GM12878 (cell line): ENCODE measurements around the gene SLC6A20. TPM values are rescaled to one million over a fixed set of nuclear protein-coding genes. Genes with fewer than 3 reads are reported as not detected.

ENCODE experiments used
- ATAC-seq: fragments of 200-7000 bp; cut with Tn5 transposase; 3 replicates; pipeline ENCODE4 v1.9.1; 2020; ENCODE audit warnings: mild to moderate bottlenecking, moderate library complexity
- BruUV-seq: library from RNA; stranded (reverse); fragments of 400-500 nt; replicated peaks from 2 replicates; lab custom pipeline; 2021; lab: Mats Ljungman, UMichigan
- CTCF ChIA-PET: fragments of 300-600 bp; sonication (Branson Sonifier 250); formaldehyde crosslinking; extraction: SDS; loops from one replicate; lab custom pipeline; 2021; ENCODE audit warnings: inconsistent platforms; lab: Yijun Ruan, JAX
- POLR2A ChIA-PET: fragments of 350-600 bp; formaldehyde crosslinking; extraction: SDS; loops from one replicate; lab custom pipeline; 2021; ENCODE audit warnings: inconsistent platforms; lab: Charles Lee
- RAD21 ChIA-PET: fragments of 300-600 bp; sonication (Branson Sonifier 250); formaldehyde crosslinking; loops from one replicate; lab custom pipeline; 2023; ENCODE audit warnings: antibody characterized with exemption; ENCODE audit not compliant: unreplicated experiment; lab: Charles Lee
- SMC1A ChIA-PET: fragments of 300-600 bp; sonication (Branson Sonifier 250); formaldehyde crosslinking; loops from one replicate; lab custom pipeline; 2023; ENCODE audit not compliant: unreplicated experiment, uncharacterized antibody; lab: Charles Lee
- DNase-seq: peaks from one replicate; pipeline ENCODE4 v3.0.0-alpha.2; 2011; ENCODE audit warnings: low read depth, low spot score
- FAIRE-seq: peaks from 3 replicates; lab custom pipeline; 2011; peaks lifted over from hg19 to GRCh38; lab: Jason Lieb, UNC
- H2AFZ ChIP-seq: 2 replicates; pipeline ENCODE4 v1.6.0; 2011; ENCODE audit warnings: low read depth, low read length, control low read depth; ENCODE audit not compliant: control insufficient read depth
- H3K27ac ChIP-seq: 2 replicates; pipeline ENCODE4 v1.5.1; 2011; ENCODE audit warnings: control low read depth; ENCODE audit not compliant: control insufficient read depth, insufficient read depth
- H3K27me3 ChIP-seq, 2 experiments: replicated peaks in 1 of 2; 2 replicates each; pipeline versions ENCODE4 v1.6.0 to v1.6.1; 2011; ENCODE audit warnings: low read length in 1 of 2; ENCODE audit not compliant: control insufficient read depth in 2 of 2, insufficient read depth in 2 of 2
- H3K36me3 ChIP-seq, 2 experiments: 2 replicates each; pipeline ENCODE4 v1.5.1; 2011; ENCODE audit warnings: low read length in 1 of 2; ENCODE audit not compliant: control insufficient read depth in 2 of 2, insufficient read depth in 2 of 2
- H3K4me1 ChIP-seq: 2 replicates; pipeline ENCODE4 v1.6.1; 2011; ENCODE audit warnings: mild to moderate bottlenecking, low read length, moderate library complexity, mixed read lengths; ENCODE audit not compliant: control insufficient read depth, insufficient read depth
- H3K4me2 ChIP-seq: 2 replicates; pipeline ENCODE4 v1.6.0; 2011; ENCODE audit warnings: control low read depth; ENCODE audit not compliant: control insufficient read depth, insufficient read depth
- H3K4me3 ChIP-seq: fragments of 200-600 bp; sonication (generic); 2 replicates; pipeline ENCODE4 v1.5.1; 2016
- H3K79me2 ChIP-seq: 2 replicates; pipeline ENCODE4 v1.6.0; 2011; ENCODE audit warnings: low read length; ENCODE audit not compliant: control insufficient read depth, insufficient read depth
- H3K9ac ChIP-seq: 2 replicates; pipeline ENCODE4 v1.8.0; 2011; ENCODE audit warnings: low read length, control low read depth, mixed read lengths; ENCODE audit not compliant: control insufficient read depth, insufficient read depth
- H3K9me3 ChIP-seq: replicated peaks from 3 replicates; pipeline ENCODE4 v1.5.1; 2011; ENCODE audit warnings: mild to moderate bottlenecking, low read length; ENCODE audit not compliant: control insufficient read depth, insufficient read depth
- H4K20me1 ChIP-seq: 2 replicates; pipeline ENCODE4 v1.6.0; 2011; ENCODE audit not compliant: control insufficient read depth, insufficient read depth
- ASH2L ChIP-seq: fragments of 300-600, 200-600 bp; sonication (generic); IDR thresholded peaks from 2 replicates; pipeline ENCODE4 v1.6.1; 2017; ENCODE audit warnings: low read depth, mild to moderate bottlenecking, borderline replicate concordance
- EGR1 ChIP-seq, 2 experiments: IDR thresholded peaks; 1 replicate in 1 of 2; 2 replicates in 1 of 2; pipeline ENCODE4 v1.6.1; 2011 to 2012; ENCODE audit warnings: low read depth in 2 of 2, low read length in 2 of 2, borderline replicate concordance in 1 of 2, mild to moderate bottlenecking in 1 of 2, moderate library complexity in 1 of 2
- ESRRA ChIP-seq: IDR thresholded peaks from 2 replicates; pipeline ENCODE4 v1.6.1; 2012; ENCODE audit warnings: mild to moderate bottlenecking, low read length, improper control_type of control experiment
- FOXK2 ChIP-seq: fragments of 450-650 bp; IDR thresholded peaks from 2 replicates; pipeline ENCODE4 v1.6.1; 2017; ENCODE audit warnings: mild to moderate bottlenecking, moderate library complexity
- MEF2A ChIP-seq: IDR thresholded peaks from 2 replicates; pipeline ENCODE4 v1.6.1; 2011; ENCODE audit warnings: low read depth, mild to moderate bottlenecking, low read length, moderate library complexity; ENCODE audit not compliant: insufficient read depth
- POU2F2 ChIP-seq: IDR thresholded peaks from 3 replicates; pipeline ENCODE4 v1.6.1; 2011; ENCODE audit warnings: low read depth, mild to moderate bottlenecking, low read length, borderline replicate concordance
- STAT1 ChIP-seq: fragments of 450-650 bp; conservative IDR thresholded peaks from 2 replicates; pipeline ENCODE4 v1.6.1; 2014; ENCODE audit warnings: antibody characterized with exemption, mild to moderate bottlenecking
- ZNF622 ChIP-seq: fragments of 450-650 bp; IDR thresholded peaks from 2 replicates; pipeline ENCODE4 v1.6.1; 2017; ENCODE audit warnings: mild to moderate bottlenecking, inconsistent platforms
- WGBS: methylation state at CpG from one replicate; pipeline ENCODE4 v1.1.6; 2016; ENCODE audit warnings: low lambda C conversion rate; ENCODE audit not compliant: insufficient replicate concordance, insufficient coverage; ENCODE audit errors: missing lambda C conversion rate; 5-methylcytosine and 5-hydroxymethylcytosine counted together
- in situ Hi-C: fragments of 300-500 bp; cut with MboI; formaldehyde crosslinking; loops from 9 replicates; pipeline ENCODE4 v1.14.3; 2018; ENCODE audit warnings: mixed read lengths
- intact Hi-C: fragments of 100-400 bp; cut with micrococcal nuclease; formaldehyde crosslinking; loops from one replicate; pipeline ENCODE4 v1.14.2; 2022; ENCODE audit not compliant: unreplicated experiment
- polyA plus RNA-seq, 11 experiments: library from polyadenylated mRNA; depleted of rRNA in 4 of 11; unstranded in 6 of 11; stranded (reverse) in 5 of 11; fragments of >200 nt; fragmentation: Nextera tagmentation in 4 of 11; fragmentation: Illumina TruSeq in 1 of 11; extraction: Ambion mirVana in 4 of 11; extraction: Trizol in 1 of 11; gene quantifications; 1 replicate in 1 of 11; 2 replicates in 10 of 11; pipeline versions ENCODE4 v1.2.1 to v1.2.3, GENCODE V29; 2011 to 2016; ENCODE audit warnings: inconsistent platforms in 2 of 11, missing spikeins in 2 of 11, low read depth in 1 of 11
- total RNA-seq, 4 experiments: library from RNA; depleted of rRNA in 3 of 4; stranded (reverse); fragments of >200 nt in 3 of 4; fragmentation: Illumina TruSeq in 1 of 4; extraction: Trizol in 1 of 4; gene quantifications; 2 replicates each; pipeline versions ENCODE4 v1.2.1 to v1.2.3, GENCODE V29; 2013 to 2021
- TF ChIP-seq, protein P1 (sequence below): fragments of 450-650 bp; IDR thresholded peaks from 2 replicates; pipeline ENCODE4 v1.6.1; 2017; ENCODE audit warnings: borderline replicate concordance
- TF ChIP-seq, protein P2 (sequence below): fragments of 450-650 bp; formaldehyde crosslinking; IDR thresholded peaks from 2 replicates; pipeline ENCODE4 v1.4.0; 2022; ENCODE audit warnings: mild to moderate bottlenecking, moderate library complexity
- TF ChIP-seq, protein P3 (sequence below): IDR thresholded peaks from 2 replicates; pipeline ENCODE4 v1.6.1; 2011; ENCODE audit warnings: borderline replicate concordance, low read depth, mild to moderate bottlenecking, moderate library complexity, low read length; ENCODE audit not compliant: insufficient read depth, poor library complexity, severe bottlenecking

SLC6A20 gene
- total and polyA plus RNA-seq, 10 of the 15 experiments (the other 5 are each of a cell fraction or from before 2014, with no cell fraction given), result 0.31 to 4.1 (median 1.1) TPM

DNA sequence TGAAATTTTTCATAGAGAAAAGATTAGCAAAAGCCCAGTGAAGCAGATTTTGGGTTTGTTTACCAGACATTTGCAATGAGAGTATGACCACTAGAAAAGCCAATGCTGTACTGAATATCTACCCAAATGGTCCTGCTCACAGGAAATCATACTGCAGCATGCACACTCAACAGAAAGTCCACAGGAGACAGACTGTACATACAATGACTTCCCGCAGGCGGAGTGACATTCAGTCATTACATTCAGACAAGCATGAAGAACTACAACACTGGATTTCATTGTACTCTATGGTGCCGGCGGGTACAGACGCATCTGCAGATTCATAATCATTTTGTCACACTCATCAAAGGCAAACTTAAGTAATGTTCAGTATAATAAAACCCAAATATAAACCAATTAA, 33.8 kb upstream of the SLC6A20 start:
- no peaks in the 10 kb centered on the region for H4K20me1 ChIP-seq
- CTCF ChIA-PET, result interaction anchor here (0.5 to 1.8 kb wide), 6 partner anchors 8 to 319 kb away, joined by 3 to 5 read pairs (median 3); no protein-coding TSS in a partner anchor

More for the DNA sequence above, 33.8 kb upstream of the SLC6A20 start:
- Histone ChIP-seq H3K79me2 (no peaks in the 10 kb centered on the region), H3K9ac (no peak overlapping the region), H3K4me1 (no peaks in the 10 kb centered on the region), H3K36me3 (peaks cover 5 to 6% of the 10 kb centered on the region in 2 experiments; a peak in 3 of 4 replicates), H2AFZ (no peak overlapping the region), H3K4me2 (no peak overlapping the region), H3K9me3 (no peaks in the 10 kb centered on the region), H3K4me3 (no peak overlapping the region), H3K27ac (no peak overlapping the region), H3K27me3 (no peaks in the 10 kb centered on the region)
- 98% methylated on average over 5 of the region's 5 CpGs for WGBS
- TF ChIP-seq, protein P1, sequence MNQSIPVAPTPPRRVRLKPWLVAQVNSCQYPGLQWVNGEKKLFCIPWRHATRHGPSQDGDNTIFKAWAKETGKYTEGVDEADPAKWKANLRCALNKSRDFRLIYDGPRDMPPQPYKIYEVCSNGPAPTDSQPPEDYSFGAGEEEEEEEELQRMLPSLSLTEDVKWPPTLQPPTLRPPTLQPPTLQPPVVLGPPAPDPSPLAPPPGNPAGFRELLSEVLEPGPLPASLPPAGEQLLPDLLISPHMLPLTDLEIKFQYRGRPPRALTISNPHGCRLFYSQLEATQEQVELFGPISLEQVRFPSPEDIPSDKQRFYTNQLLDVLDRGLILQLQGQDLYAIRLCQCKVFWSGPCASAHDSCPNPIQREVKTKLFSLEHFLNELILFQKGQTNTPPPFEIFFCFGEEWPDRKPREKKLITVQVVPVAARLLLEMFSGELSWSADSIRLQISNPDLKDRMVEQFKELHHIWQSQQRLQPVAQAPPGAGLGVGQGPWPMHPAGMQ, result no peak
- TF ChIP-seq ZNF622 (no peak), ASH2L (no peak), POU2F2 (no peak), ESRRA (no peak), FOXK2 (no peak), MEF2A (no peak), STAT1 (no peak), EGR1 (IDR thresholded peaks at IDR 0.05; ENCODE audit: borderline replicate concordance in 1 of 2, low read depth in 2 of 2, low read length in 2 of 2) (no peak)
- TF ChIP-seq, protein P2, sequence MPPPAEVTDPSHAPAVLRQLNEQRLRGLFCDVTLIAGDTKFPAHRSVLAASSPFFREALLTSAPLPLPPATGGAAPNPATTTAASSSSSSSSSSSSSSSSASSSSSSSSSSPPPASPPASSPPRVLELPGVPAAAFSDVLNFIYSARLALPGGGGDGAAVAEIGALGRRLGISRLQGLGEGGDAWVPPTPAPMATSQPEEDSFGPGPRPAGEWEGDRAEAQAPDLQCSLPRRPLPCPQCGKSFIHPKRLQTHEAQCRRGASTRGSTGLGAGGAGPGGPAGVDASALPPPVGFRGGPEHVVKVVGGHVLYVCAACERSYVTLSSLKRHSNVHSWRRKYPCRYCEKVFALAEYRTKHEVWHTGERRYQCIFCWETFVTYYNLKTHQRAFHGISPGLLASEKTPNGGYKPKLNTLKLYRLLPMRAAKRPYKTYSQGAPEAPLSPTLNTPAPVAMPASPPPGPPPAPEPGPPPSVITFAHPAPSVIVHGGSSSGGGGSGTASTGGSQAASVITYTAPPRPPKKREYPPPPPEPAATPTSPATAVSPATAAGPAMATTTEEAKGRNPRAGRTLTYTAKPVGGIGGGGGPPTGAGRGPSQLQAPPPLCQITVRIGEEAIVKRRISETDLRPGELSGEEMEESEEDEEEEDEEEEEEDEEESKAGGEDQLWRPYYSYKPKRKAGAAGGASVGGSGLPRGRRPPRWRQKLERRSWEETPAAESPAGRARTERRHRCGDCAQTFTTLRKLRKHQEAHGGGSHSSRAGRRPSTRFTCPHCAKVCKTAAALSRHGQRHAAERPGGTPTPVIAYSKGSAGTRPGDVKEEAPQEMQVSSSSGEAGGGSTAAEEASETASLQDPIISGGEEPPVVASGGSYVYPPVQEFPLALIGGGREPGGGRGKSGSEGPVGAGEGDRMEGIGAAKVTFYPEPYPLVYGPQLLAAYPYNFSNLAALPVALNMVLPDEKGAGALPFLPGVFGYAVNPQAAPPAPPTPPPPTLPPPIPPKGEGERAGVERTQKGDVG (CRISPR knock-in tag), result no peak
- TF ChIP-seq, protein P3, sequence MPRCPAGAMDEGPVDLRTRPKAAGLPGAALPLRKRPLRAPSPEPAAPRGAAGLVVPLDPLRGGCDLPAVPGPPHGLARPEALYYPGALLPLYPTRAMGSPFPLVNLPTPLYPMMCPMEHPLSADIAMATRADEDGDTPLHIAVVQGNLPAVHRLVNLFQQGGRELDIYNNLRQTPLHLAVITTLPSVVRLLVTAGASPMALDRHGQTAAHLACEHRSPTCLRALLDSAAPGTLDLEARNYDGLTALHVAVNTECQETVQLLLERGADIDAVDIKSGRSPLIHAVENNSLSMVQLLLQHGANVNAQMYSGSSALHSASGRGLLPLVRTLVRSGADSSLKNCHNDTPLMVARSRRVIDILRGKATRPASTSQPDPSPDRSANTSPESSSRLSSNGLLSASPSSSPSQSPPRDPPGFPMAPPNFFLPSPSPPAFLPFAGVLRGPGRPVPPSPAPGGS, result no peak
- no TSS peak for BruUV-seq
- intact Hi-C loops, result no loop called here
- RAD21 ChIA-PET, result interaction anchor here (0.7 to 1.7 kb wide), 4 partner anchors 38 to 94 kb away, joined by 4 to 6 read pairs (median 4); no protein-coding TSS in a partner anchor
- POLR2A ChIA-PET, result no interaction called here
- DNase-seq (no peak), ATAC-seq (no peak), FAIRE-seq (no peak)
- in situ Hi-C loops, result no loop called here
- SMC1A ChIA-PET, result interaction anchor here (1.1 to 2.3 kb wide), 3 partner anchors 10 to 69 kb away, joined by 3 to 13 read pairs (median 6); partner anchors contain the start of gene LZTFL1
